GM21528 (cell line): Measurements from ENCODE around the gene AMIGO2.

Source experiments
- ATAC-seq: cut with Tn5 transposase; IDR thresholded peaks from one replicate; pipeline ENCODE4 v1.9.1; 2021; ENCODE audit warnings: mild to moderate bottlenecking, moderate library complexity; ENCODE audit not compliant: unreplicated experiment, low FRiP score

The AMIGO2 gene

GRCh38 chr12:47098099-47098498 lies 18.3 kb upstream of the AMIGO2 start:
- ATAC-seq: no peak

DNA sequence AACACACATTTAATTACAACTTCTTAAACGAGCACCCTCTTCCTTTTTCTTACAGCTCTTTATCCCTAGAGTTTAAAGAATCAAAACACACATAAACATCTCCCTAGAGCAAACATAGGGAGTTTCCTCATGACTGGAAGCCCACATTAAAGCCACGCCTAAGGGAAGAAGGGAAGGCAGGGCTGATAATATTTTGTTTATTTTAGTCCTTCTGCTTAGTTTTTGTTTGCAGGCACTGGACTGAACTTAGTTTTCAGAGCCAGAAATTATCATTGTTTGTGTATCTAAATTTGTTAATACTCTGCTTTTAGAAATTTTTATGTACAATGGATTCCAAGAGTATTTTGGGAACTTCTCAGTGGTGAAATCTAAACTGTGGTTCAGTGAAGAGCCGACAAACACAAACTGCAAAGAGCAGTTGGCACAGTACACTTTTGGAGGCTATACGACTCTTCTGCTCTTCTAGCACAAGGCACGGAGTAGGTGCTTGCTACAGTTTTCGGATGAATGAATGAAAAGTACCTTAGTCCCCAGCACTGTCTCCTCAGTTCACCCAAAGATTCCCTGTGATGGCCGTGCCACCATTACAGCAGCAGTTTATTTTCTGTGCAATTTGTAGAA lies 17.6 kb upstream of the AMIGO2 start:
- ATAC-seq: no peak

GRCh38 chr12:47095446-47096236 lies 15.9 kb upstream of the AMIGO2 start:
- no peak for ATAC-seq

GRCh38 chr12:47094804-47095203 lies 15.0 kb upstream of the AMIGO2 start:
- no peak for ATAC-seq

GRCh38 chr12:47091009-47091408 lies 11.2 kb upstream of the AMIGO2 start:
- no peak for ATAC-seq

DNA sequence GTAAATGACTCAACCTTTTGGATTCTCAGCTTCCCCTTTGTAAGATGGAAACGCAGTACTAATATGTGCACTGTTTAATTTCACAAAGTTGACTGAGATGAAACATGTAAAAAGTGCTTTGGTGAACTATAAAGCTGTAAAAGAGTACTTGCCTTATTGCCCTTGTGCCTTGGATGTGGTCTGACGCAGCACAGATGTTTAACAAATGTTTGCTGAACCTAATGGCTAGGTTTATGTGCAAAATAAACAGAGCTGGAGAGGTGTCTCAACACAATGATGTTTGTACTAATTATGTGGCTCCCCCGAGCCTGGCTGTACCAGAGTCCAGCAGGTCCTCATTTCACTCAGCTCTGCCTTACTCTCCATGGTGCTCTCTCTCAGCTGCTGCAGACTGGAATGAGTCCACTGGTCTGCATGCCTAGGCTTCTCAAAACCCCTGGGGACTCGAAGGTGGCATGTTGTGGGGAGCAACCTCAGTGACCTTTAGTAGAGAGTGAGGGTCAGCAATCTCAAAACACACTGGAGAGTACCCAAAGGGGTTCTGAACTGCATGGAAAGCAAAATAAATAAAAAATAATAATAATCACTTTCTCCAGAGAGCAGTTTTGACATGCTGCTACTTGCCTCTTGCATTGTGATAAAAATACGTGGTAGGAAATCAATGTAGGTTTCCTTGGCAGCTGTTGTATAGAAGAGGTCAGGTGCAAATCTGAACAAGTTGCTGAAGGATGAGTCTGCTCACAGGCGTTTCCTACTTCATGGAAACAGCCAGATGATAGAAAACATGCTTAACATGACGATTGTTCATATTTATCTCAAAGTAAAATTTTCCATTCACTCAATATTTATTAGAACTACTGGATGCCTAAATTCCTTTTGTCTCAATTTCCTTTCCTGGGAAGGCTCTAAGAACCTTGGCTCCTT lies 8.5 kb upstream of the AMIGO2 start:
- ATAC-seq: no peak

- ATAC-seq: no peak
Observed at GRCh38 chr12:47087088-47087688, 7.4 kb upstream of the AMIGO2 start.

GRCh38 chr12:47085815-47086252 lies 6.1 kb upstream of the AMIGO2 start:
- ATAC-seq: no peak

DNA sequence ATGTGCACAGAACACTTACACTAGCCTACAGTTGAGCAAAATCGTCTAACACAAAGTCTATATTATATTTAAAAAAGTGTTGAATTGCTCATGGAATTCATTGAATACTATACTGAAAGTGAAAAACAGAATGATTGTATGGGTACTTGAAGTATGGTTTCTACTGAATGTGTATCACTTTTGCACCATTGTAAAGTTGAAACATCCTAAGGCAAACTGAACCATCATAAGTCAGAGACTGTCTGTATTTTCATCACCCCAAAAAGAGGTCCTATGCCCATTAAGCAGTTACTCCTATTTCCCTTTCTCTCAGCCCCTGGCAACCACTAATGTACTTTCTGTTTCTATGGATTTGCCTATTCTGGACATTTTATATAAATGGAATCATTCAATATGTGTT lies 4.4 kb upstream of the AMIGO2 start:
- ATAC-seq: no peak

- ATAC-seq: no peak
Observed at GRCh38 chr12:47082796-47083621, 3.2 kb upstream of the AMIGO2 start.

DNA sequence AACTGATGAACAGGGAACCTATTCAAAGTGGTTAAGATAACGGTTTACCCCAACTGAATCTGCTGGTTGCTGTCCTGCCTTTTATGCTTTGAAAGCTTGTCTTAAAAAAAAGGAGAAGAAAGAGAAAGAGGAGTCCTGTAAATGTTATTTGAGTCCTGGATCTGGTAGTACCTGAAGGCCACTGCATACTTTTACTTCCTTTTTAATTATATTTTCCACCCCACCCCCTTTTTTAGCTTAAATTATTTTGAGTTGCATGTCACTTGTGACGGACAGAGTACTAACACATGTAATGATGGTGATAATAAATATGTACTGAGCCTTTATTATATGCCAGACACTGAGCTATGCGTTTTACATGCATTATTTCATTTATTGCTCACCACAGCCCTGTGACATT lies 2.5 kb upstream of the AMIGO2 start:
- ATAC-seq: no peak

DNA sequence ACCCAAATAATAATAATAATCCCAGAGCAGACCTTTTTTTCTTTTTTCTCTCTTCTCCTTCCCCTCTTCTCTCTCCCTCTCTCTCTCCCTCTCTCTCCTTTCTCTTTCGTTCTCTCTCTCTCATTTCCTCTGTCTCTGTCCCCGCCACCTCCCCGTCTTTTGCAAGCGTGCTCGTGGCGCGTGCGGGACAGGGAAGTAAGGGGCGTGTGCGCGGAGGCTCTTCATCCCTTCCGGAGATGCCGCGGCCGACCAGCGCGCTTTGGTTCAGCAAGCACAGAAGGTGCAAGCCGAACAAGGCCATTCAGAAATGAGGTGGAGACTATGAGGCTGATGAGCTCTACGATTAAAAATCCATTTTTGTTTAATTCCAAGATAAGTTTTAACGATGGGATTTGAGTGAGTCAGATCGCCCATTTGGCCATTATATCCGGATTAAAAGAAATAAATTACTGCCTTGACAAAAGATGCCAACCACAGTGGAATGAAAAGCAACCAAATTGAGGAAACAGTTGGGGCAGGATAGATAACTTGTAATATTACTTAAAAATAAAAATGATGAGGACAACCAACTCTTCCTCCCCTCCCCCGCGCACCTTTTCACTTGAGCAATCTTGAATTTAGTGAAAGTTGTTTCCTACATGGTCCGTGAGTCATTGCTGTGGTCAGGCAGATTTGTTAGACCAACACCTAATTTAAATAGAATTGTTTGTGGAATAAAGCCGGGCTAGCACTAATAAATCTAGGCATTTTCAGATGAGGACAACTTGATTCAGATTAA lies 1.2 kb upstream of the AMIGO2 start:
- ATAC-seq: no peak

DNA sequence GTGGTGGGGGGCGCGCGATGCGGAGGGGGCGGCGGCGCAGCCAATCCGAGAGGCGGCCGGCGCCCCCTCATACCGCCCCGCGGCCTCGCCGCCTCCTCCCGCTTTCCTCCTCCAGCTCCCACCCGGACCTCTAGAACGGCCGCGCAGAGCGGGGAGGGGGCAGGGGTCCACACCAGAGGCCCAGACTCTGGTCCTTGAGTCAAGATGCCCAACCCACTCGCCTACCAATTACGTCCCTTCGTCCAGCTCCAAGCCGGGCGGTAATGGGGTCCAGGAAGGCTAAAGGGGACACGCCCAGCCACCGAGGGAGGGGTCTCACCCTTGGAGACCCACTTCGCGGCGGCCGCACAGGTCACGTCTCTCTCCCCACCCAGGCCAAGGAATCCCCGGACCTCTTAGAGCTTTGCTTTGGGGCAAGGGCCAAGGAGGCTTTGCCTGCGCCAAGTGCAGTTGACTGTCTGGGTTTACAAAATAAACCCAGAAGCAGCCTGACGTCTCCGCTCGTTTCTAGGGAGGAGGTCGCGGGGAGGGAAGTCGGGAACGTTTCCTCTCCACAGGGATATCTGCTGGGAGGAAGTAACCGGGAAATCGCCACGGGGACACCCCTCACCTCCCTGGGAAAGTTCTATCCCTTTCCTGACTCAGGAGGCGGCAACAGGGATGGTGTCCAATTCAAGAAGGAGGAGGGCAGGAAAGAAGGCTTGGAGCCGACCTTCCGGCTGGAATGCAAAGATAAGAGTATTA lies 394 bp upstream of the AMIGO2 start:
- ATAC-seq: peak; percentile 19

- no peak for ATAC-seq
Observed at GRCh38 chr12:47078733-47079467, 859 bp downstream of the AMIGO2 start.

- no peak for ATAC-seq
Observed at GRCh38 chr12:47078086-47078395, 1.7 kb downstream of the AMIGO2 start.

GRCh38 chr12:47077206-47078085 lies 2.3 kb downstream of the AMIGO2 start:
- ATAC-seq: no peak
